HG03135 (cell line): ENCODE data around the gene SLC29A3.

Experiments
- ATAC-seq: cut with Tn5 transposase; IDR thresholded peaks from one replicate; pipeline ENCODE4 v1.9.1; 2021; ENCODE audit warnings: mild to moderate bottlenecking, moderate library complexity; ENCODE audit not compliant: unreplicated experiment

Gene SLC29A3

DNA sequence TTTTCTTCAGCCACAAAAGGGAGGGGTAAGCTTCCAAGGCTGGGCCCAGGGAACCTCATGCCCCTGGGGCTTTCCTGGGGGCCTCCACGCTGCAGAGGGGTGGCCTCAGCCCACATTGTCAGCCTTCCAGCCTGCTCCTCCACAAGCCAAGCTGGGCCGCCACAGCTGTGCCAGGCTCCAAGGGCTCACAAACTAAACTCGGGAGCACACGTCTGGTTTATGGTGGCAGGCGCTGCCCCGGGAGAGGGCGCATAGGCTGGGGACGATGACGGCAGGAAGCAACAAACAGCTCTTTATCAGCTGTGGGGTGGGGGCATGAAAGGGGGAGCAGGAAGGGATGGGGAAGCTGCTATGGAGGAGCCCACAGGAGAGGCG lies 71.4 kb downstream of the SLC29A3 start:
- ATAC-seq, result no peak

- ATAC-seq, result no peak
Observed at GRCh38 chr10:71390921-71391690, 72.0 kb downstream of the SLC29A3 start.

DNA sequence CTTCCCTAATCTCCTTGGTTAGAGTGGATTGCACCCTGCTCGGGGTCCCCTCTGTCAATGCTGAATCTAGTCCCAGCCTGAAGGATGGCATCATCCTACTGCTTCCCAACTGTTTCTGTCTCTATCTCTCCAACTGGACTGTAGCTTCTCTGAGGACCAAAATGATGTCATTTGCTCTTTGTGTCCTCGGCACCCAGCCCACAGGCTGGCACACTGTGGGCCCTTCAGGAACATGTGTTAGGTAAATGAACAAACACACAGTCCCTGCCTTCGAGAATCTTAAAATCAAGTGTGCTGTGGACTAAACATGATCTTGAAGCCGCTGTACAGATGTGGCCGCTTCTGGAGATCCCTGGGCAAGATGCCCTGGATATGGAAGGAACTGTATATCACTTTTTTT lies 72.6 kb downstream of the SLC29A3 start:
- no peak for ATAC-seq

- ATAC-seq, result no peak
Observed at GRCh38 chr10:71392292-71392691, 73.2 kb downstream of the SLC29A3 start.

- ATAC-seq, result no peak
Observed at GRCh38 chr10:71392791-71393781, 74.0 kb downstream of the SLC29A3 start.

DNA sequence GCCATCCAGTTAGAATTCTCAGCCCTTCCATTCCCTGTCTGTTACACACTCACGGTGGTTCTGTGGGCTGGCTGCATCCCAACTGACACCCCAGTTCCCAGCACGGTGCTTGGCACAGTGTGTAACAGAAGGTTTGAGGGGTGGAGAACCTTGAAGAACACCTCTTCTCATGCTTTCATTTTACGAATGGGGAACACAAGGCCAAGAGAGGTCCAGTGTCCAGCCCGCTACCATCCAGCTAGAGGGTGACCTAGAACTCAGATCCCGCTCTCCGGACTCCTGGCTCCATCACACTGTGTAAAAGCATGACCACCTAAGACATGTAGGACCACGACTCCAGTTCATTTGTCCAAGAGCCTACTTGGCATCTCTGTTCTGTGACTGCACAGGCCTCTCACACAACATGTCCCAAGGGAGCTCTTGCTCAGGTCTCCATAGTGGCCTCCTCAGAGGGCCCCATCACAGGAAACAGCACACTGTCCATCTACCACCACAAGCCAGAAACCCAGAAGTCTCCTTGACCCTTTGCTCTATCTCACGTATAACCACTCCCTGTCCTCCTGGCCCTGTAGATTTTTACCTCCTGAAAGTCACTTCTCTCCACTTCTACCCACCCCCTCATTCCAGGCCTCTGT lies 74.9 kb downstream of the SLC29A3 start:
- ATAC-seq, result no peak

- ATAC-seq, result no peak
Observed at GRCh38 chr10:71394926-71395562, 76.0 kb downstream of the SLC29A3 start.

DNA sequence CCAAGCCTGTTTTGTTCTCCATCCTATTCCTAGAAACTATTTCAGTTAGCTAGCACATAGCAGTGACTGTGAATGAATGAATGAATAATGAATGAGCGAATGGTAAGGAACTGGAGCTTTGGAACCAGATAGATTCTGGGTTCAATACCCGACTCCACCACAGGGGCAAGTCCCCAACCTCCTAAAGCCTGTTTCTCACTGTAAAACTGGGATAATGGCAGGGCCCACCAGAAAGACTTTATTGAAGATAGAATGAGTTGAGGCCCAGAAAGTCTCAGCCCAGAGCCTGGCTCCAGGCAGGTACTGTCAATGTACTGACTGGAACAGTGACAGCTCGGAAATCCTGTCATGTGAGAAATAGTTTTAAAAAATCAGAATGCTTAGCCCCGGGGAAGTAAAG lies 76.6 kb downstream of the SLC29A3 start:
- ATAC-seq, result no peak

DNA sequence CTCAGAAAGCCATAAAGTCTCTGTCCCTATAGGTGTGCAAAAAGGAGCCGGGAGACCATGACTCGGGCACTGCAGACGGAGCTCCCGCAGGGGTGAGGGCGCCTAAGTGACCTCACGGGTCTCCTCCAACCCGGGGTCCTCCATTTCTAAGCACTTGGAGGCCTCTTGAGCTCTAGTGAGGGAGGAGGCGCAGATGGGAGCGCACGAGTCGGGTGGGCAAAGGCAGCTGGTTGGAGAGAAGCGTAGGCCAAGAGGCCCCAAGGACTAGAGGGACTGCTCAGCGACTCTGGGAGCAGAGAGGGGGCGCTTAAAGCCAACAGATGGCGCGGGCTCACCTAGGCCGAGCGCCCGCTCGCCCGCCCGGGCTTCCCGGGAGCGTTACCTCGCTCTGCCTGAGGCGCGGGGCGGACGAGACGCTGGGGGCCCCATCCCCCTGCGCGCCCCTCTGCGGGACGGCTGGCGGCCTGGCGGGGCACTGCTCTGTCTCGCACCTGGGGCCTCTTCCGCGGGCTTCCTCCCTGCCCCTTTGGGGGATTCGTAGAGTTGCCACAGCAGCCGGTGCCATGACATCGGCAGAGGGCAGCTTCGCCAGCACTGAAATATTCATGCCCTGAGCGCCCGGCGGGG lies 77.1 kb downstream of the SLC29A3 start:
- ATAC-seq, result no peak

- no peak for ATAC-seq
Observed at GRCh38 chr10:71396711-71397295, 77.7 kb downstream of the SLC29A3 start, which contains the start of gene CDH23. Gene CDH23 (plus strand): TSS chr10:71396920. CDS start chr10:71439832, 42,912 bp downstream.

- no peak for ATAC-seq
Observed at GRCh38 chr10:71397296-71398212, 78.5 kb downstream of the SLC29A3 start.

DNA sequence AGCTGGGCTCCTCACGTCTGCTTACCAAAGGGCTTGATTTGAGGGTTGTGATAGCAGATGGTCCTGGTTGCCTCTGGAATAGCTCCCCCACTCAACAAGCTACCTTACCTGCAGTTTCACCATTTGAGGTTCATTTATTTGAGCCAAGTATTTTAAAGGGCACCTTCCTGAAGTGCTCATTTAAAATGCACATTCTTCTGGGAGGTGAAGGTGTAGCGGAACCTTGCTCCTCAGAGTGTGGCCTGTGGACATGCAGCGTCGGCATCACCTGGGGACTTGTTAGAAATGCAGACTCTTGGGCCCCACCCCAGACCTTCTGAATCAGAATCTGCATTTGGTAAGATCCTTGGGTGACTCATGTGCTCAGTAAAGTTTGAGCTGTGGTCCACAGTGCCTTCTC lies 79.9 kb downstream of the SLC29A3 start:
- no peak for ATAC-seq

GRCh38 chr10:71399946-71400345 lies 80.9 kb downstream of the SLC29A3 start:
- no peak for ATAC-seq

GRCh38 chr10:71401056-71401455 lies 82.0 kb downstream of the SLC29A3 start:
- ATAC-seq, result no peak

GRCh38 chr10:71402005-71402404 lies 82.9 kb downstream of the SLC29A3 start:
- ATAC-seq, result no peak

DNA sequence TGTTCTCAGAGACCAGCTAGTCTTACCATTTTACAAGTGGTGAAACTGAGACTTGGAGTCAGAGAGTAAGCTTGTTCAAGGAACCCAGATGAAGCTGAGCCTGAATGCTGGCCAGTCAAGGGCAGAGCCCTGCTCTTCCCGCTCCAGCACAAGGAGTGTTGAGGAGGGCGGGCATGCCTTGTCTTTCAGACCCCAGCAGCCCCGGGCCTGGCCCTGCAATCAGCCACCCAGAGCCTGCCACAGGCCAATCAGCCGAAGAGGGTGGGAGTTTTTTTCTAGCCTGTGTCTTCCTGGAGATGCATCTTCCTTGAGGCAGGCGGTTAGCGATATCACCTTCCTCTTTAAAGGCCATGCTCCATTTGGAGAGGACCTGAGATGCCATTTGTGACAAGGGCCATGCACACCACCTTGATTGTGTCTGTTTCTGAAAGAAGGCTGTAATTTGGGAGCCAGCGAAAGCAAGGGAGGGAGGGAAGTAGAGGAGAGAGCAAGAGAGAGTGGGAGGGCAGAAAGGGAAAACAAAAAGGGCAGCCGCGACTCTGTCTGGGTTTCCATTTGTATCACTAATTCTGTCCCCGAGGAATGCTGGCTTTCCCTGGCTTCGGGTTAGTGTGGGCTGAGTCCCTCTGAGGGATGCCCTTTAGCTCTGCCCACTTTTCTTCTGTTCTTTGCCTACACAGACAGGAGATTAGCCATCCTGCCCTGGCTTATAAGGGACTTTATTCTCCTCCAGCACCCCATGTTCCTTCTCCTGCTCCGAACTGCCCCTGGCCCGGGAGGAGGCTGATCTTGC lies 85.6 kb downstream of the SLC29A3 start:
- ATAC-seq, result no peak

- ATAC-seq, result no peak
Observed at GRCh38 chr10:71406878-71407277, 87.8 kb downstream of the SLC29A3 start.
